A549 (cell line): ENCODE measurements around the gene MOK.

Experiments used
- POLR2A ChIP-seq: IDR thresholded peaks from 2 replicates; pipeline ENCODE4 v1.6.1; 2012; ENCODE audit warnings: mild to moderate bottlenecking, low read length
- RAD21 ChIP-seq, 2 experiments: fragments of >200 bp in 1 of 2; sonication (Bioruptor Twin) in 1 of 2; formaldehyde crosslinking in 1 of 2; IDR thresholded peaks in 1 of 2; conservative IDR thresholded peaks in 1 of 2; 2 replicates in 1 of 2; 3 replicates in 1 of 2; pipeline ENCODE4 v1.6.1; 2012 to 2018; ENCODE audit warnings: inconsistent platforms in 1 of 2
- TF ChIP-seq, protein P1 (sequence below): fragments of >200 bp; sonication (Bioruptor Twin); formaldehyde crosslinking; IDR thresholded peaks from 3 replicates; pipeline ENCODE4 v1.5.1; 2016
- TF ChIP-seq, protein P2 (sequence below): IDR thresholded peaks from 2 replicates; pipeline ENCODE4 v1.6.1; 2012
- TF ChIP-seq, protein P3 (sequence below): fragments of 200-600 bp; sonication (generic); IDR thresholded peaks from 2 replicates; pipeline ENCODE4 v1.6.1; 2016; ENCODE audit warnings: antibody characterized with exemption, mild to moderate bottlenecking, moderate library complexity

DNA sequence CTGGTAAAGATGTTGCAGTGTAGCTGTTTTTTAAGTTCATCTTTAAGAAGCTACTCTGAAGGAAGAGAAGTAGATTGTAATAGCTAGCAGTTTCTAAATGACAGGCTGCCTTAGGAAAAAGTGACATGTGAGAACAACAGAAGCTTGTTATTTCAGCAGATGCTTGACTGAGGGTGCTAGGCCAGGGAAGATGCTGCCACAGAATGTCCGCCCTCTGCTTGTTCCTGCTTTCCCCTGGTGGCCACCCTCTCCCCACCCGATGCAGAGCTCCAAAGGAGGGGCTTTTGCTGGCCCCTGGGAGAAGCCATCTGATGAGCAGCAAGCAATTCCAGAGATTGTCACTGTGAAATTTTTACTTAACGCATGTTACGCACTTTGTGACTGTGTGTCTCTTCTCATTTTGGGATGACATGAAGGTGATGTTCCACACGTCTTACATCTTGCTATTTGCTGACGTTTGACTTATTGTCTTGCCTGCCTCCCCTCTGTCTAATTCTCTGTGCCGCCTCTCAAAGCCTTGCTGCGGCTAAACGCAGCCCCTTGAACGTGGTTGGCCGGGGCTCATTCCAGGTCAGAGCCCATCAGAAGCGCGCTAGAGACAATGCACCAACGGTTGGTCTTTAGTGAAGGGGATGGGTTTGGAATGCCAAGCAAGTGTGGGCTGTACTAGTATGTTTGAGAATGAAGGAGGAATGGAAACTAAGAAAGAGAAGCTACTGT, 120.5 kb downstream of the MOK start:
- TF ChIP-seq, protein P1, sequence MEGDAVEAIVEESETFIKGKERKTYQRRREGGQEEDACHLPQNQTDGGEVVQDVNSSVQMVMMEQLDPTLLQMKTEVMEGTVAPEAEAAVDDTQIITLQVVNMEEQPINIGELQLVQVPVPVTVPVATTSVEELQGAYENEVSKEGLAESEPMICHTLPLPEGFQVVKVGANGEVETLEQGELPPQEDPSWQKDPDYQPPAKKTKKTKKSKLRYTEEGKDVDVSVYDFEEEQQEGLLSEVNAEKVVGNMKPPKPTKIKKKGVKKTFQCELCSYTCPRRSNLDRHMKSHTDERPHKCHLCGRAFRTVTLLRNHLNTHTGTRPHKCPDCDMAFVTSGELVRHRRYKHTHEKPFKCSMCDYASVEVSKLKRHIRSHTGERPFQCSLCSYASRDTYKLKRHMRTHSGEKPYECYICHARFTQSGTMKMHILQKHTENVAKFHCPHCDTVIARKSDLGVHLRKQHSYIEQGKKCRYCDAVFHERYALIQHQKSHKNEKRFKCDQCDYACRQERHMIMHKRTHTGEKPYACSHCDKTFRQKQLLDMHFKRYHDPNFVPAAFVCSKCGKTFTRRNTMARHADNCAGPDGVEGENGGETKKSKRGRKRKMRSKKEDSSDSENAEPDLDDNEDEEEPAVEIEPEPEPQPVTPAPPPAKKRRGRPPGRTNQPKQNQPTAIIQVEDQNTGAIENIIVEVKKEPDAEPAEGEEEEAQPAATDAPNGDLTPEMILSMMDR, result no peak
- TF ChIP-seq POLR2A, result no peak
- TF ChIP-seq, protein P2, sequence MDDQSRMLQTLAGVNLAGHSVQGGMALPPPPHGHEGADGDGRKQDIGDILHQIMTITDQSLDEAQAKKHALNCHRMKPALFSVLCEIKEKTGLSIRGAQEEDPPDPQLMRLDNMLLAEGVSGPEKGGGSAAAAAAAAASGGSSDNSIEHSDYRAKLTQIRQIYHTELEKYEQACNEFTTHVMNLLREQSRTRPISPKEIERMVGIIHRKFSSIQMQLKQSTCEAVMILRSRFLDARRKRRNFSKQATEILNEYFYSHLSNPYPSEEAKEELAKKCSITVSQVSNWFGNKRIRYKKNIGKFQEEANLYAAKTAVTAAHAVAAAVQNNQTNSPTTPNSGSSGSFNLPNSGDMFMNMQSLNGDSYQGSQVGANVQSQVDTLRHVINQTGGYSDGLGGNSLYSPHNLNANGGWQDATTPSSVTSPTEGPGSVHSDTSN, result no peak
- TF ChIP-seq, protein P3, sequence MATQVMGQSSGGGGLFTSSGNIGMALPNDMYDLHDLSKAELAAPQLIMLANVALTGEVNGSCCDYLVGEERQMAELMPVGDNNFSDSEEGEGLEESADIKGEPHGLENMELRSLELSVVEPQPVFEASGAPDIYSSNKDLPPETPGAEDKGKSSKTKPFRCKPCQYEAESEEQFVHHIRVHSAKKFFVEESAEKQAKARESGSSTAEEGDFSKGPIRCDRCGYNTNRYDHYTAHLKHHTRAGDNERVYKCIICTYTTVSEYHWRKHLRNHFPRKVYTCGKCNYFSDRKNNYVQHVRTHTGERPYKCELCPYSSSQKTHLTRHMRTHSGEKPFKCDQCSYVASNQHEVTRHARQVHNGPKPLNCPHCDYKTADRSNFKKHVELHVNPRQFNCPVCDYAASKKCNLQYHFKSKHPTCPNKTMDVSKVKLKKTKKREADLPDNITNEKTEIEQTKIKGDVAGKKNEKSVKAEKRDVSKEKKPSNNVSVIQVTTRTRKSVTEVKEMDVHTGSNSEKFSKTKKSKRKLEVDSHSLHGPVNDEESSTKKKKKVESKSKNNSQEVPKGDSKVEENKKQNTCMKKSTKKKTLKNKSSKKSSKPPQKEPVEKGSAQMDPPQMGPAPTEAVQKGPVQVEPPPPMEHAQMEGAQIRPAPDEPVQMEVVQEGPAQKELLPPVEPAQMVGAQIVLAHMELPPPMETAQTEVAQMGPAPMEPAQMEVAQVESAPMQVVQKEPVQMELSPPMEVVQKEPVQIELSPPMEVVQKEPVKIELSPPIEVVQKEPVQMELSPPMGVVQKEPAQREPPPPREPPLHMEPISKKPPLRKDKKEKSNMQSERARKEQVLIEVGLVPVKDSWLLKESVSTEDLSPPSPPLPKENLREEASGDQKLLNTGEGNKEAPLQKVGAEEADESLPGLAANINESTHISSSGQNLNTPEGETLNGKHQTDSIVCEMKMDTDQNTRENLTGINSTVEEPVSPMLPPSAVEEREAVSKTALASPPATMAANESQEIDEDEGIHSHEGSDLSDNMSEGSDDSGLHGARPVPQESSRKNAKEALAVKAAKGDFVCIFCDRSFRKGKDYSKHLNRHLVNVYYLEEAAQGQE, result no peak
- TF ChIP-seq RAD21 (conservative IDR thresholded peaks at IDR 0.05 in 1 of 2, IDR thresholded peaks at IDR 0.05 in 1 of 2), result no peak
